Activated T-cell treated with anti-CD3 and anti-CD28 coated beads, Interleukin-2, amount 50 U/mL, for 1 hour (primary cell): ENCODE measurements around the gene CDH4.

Experiments
- DNase-seq: peaks from one replicate; pipeline ENCODE4 v3.0.0-alpha.2; 2020

The CDH4 gene

DNA sequence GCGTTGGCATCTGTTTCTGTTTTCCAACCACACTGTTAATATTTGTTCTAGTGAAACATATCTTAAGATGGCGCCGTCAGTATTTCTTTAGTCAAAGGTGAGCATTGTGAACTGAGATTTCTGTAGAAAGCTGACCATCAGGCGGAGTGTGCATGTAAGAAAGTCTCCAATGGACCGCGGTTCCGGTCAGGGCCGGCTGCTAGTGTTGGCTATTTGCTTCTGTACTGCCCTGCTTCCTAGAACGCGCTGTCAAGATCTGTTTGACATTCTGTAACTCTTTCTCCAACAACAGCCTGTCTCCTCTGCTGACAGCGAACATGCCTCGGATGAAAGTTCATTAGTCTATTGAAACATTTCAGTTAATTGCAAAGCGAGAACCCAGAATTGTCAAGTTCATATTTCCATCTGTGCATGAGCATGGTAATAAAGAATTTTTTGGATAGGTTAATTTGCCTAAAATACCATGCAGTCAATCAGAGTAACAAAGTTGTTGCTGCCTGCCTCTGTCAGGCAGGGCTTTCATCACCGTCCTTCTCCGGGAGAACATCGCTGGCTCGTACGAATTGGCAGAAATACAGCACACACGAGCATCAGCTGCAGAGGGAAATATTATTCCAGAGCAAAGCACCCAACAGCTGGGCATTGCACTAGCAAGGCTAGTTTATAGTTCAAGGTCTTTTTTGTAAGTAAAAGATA is 369.1 kb downstream of the CDH4 start:
- DNase-seq: no peak

DNA sequence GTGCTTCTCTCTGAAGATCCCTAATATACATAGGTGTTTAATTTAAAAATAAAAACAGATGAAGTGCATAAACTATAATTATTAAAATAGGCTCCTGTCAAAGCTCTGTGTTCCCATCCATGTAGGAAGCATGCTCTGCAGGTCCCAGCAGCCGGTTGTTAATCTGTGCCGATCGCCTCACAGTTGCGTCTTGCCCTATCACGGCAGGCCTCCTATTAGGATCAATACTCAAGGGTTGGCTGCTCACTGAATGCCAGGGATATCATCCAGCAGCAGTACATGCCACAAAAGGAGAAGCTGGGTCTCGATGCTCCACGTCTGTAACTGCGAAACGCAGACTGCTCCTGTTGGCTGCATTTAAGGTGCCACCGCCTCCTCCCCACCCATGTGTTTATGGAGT is 369.8 kb downstream of the CDH4 start:
- DNase-seq: no peak

- DNase-seq: no peak
These were observed 371.4 kb downstream of the CDH4 start for GRCh38 chr20:61623451-61623850.

GRCh38 chr20:61625246-61625645 is 373.2 kb downstream of the CDH4 start:
- no peak for DNase-seq

GRCh38 chr20:61626412-61626811 is 374.4 kb downstream of the CDH4 start:
- no peak for DNase-seq

GRCh38 chr20:61627791-61628415 is 375.8 kb downstream of the CDH4 start:
- no peak for DNase-seq

GRCh38 chr20:61628480-61628879 is 376.4 kb downstream of the CDH4 start:
- DNase-seq: no peak

GRCh38 chr20:61628901-61629601 is 377.0 kb downstream of the CDH4 start:
- no peak for DNase-seq

- DNase-seq: no peak
These were observed 377.7 kb downstream of the CDH4 start for GRCh38 chr20:61629602-61630390.

DNA sequence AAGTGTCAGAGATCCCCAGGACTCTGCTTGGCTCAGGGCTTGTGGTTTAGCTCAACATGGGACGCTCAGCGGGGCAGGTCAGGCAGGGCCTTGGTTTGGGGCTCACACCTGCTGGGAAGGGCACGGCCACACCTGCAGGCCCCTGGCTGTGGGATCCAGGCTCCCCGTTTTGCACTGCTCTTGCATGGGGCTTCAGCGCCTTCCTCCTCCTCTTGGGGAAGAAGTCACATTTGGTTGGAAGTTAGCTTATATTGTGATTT is 378.3 kb downstream of the CDH4 start:
- DNase-seq: no peak

GRCh38 chr20:61630816-61631215 is 378.8 kb downstream of the CDH4 start:
- DNase-seq: no peak

GRCh38 chr20:61631751-61632150 is 379.7 kb downstream of the CDH4 start:
- no peak for DNase-seq

DNA sequence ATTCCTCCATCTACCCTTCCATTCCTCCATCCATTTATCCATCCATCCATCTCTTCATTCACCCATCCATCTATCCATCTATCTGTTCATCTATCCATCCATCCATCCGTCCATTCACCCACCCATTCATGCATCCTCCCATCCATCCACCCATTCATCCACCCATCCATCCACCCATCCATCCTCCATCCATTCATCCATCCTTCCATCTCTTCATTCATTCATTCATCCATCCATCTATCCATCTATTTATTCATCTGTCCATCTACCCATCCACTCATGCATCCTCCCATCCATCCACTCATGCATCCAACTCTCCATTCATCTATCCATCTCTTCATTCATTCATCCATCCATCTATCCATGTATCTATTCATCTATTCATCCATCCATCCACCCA is 380.9 kb downstream of the CDH4 start:
- no peak for DNase-seq

- no peak for DNase-seq
These were observed 382.5 kb downstream of the CDH4 start for GRCh38 chr20:61634376-61635145.

GRCh38 chr20:61635721-61636455 is 383.8 kb downstream of the CDH4 start:
- DNase-seq: no peak

DNA sequence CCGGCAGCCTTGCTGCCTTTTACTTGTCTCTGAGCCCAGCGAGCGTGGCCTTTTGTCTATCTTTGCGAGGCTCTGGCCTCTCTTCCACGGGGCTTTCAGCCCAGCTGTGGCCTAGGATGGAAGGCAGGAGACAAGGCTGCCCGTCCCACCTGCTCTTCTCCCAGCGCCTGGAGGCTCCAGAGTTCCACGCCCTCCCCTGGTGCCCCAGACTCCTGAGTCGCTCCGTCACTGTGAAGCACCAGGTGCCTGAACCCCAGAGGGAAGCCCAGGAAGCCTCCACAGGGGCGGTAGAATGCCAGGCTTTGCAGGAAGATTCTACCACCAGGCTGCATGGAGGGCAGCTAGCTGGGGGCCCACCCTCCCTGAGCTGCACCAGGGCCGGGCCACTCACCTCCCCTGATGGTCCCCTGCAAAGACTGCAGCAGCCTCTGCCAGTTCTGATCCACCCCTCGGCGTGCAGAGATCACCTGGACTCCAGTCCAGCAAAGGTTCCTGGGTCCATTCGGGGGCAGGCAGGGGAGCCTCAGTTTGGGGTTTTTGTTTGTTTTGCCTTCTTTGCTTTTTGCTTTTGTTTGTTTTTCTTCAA is 384.6 kb downstream of the CDH4 start:
- DNase-seq: no peak

DNA sequence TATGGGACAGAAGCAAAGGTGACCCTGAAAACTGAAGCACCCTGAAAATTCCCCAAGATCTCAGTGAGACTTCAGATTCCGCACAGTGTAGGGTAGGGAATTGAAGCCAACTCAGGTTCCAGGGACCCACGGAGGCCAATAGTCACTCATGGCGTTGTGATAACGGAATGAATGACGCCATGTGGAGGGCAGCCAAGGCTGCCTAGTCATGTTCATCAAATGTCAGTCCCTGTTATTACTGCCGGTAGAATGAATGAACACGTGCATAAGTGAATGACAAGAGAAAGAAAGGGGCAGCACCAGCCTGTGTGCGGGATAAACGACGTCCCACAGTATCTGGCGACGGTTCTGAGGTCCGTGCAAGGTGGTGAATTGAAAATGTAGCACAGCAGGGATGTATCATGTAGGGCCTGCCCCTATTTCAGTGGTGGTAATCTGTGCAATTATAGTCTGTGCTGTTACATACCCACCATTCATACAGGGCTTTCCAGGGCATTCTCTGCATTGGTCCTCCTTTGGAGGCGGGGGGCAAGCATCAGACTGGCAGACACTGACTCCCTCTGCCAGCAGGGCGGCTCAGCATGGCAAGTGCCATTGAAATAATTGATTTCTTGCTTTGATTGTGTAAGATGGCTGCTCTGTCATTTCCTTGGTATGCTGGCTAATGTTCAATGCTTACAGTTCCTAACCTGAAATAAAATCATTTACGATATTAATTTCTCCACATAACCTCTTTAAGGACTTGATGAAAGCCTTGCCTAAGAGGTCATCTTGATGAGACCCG is 386.9 kb downstream of the CDH4 start:
- DNase-seq: no peak

DNA sequence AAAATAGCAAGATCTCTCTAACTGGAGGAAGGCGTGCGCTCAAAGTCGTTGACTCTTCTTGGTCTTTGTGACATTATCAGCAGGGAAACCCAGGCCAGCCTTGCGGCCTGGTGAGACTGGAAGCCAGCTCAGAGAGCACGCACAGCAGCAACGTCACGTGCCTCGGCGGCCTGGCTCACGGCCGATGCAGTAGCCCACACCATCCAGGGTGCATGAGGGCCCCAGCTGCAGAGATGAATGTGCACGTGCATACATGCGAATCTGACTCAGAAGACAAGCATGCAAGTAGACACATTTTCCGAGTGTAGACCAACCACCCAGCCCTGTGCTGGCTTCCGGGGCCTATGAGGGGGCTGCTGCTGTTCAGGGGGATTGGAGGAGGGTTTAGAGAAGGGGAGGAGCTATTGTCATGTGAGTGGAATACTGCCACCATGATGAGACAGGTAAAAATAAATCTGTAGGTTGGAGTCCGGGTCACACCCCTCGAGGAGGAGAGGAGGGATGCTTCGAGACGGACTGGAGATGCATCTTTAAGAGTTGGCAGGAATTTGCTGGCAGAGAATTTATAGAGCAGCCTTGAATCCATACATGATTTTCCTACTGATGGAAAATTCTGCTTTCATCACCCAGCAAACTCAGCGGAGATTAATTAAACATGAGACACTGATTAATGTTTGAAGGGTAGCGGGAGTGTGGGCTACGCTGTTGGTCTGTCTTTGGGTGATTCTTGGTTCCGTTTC is 388.2 kb downstream of the CDH4 start:
- DNase-seq: no peak

GRCh38 chr20:61640871-61641245 is 388.8 kb downstream of the CDH4 start:
- DNase-seq: no peak

DNA sequence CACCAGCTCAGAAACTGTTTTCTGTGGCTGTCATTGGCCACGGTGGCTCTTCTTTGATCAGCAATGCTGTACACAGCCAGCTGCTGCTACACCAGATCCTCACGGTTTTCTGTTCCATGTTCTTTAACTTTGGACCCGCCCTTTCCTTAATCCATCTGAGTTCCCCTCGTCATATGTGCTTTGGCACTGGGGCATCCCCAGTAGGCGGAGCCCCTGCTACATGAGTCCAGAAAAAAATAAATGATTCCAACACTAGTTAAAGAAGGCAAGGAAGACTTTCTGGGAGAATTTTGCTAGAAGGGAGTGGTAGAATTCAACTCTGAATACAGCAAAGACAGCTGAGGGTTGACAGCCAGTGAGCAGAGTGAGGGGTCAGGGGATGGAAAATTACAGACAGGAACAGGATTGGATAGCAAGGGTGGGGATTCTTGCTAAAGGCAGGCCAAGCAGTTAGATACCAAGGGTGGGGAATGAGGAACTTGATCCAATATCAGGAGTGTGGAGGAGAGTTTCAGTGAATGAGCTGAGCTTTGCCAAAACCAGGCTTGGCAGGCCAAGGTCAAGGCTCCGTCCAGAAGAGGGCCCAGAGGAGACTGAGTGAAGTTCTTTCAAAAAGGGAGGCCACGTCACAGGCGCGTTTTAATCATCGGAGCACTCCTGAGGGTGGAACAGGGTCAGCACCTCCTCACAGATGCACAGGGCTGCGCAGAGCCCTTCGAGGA is 391.8 kb downstream of the CDH4 start:
- no peak for DNase-seq
